Measurements from ENCODE around the gene BRSK2.

Gene BRSK2

DNA sequence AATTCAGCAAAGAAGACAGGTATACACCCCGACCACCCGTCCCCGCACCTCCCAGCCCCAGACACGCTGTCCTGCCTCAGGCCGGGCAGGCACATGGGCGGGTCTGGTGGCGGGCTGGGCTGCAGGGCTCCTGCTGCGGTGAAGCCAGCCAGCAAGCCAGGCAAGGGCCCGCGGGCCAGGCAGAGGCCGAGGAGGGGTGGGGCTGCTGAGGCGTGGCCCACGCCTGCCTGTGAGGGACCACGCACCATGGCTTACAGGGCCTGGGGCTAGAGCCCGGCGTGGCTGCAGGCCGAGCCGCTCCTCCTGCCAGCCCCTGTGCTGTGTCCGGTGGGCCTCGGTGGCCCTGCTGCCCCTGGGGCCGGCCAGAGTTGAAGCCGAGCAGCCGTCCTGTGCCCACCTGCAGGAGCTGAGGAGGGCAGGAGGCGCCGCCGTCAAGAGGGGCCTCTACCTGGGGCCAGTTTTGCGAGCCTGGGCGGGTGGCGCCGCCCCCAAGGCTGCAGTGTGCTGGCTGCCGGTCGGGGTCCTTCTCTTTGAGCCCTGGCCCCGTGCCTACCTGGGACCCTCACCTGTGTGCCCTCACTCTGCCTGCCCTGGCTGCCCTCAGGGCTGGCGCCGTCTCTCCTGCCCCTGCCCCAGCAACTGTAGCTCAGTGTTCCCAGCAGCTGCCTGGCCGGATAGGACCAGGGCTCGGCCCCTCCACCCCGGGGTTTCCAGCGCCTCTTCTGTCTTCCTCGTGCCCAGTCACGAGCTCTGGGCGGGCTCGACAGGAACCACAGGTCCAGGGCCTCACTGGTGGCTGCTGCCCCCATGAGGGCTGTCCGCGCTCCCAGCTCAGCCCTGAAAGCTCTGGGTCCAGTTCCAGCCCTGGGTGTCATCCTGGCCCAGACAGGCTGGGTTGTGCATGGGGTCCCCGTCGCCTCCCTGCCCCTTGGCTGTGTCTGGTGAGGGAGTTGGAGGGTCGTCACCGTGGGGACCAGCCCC is 58.4 kb downstream of the BRSK2 start:
- FAIRE-seq (no peak), DNase-seq (ENCODE audit: extremely low spot score, insufficient read length, low read depth) (no peak)

DNA sequence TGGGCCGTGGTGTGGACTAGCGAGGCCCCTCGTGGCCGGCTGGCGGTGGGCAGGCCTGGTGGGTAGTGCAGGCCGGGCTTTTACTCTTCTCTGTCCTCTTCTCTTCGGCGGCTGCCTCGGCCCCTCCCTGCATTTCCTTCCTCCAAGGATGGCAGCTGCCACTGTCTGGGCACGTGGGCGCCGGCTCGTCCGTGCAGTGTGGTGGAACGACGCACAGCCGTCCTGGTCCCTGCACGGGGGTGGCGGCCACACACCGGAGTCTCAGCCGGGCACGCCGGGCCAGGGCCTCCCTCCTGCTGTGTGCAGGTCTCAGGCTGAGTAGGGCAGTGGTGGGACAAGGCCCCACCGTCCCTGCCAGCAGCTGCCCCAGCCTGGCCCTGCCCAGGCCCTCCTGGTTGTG is 59.1 kb downstream of the BRSK2 start:
- FAIRE-seq, result no peak
- DNase-seq (ENCODE audit: extremely low spot score, insufficient read length, low read depth), result no peak

DNA sequence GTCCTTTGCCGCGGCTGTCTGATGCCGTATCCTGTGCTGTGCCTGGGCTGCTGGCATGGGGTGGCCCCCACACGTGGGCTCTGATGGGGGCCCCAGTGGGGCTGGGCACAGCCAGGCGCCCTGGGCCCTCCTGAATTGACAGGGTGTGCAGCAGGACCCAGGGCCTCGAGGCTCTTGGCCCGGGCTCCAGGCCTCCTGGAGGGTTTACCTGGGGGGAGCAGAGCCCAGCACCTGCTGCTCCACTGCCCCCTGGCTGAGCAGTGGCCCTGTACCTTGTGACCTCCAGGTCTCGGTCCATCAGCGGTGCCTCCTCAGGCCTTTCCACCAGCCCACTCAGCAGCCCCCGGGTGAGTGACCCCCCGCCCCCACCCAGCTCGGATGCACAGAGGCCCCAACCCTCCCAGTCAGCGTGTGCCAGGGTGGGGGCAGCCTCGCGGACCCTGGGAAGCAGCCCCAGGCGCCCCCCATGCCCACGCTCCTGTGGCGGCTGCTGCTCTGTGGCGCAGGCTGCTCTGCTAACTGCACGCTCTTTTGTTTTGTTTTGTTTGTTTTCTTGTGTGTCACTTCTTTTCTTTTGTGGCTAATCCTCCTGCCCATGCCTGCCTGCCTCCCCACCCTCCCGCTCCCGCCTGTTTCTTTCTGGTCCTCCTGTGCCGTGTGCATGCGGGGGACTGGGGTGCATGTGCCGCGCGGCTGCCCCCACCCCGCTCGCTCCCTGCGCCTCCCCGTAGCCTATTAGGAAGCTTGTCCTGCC is 59.9 kb downstream of the BRSK2 start:
- FAIRE-seq, result no peak
- no peak for DNase-seq (ENCODE audit: extremely low spot score, insufficient read length, low read depth)

DNA sequence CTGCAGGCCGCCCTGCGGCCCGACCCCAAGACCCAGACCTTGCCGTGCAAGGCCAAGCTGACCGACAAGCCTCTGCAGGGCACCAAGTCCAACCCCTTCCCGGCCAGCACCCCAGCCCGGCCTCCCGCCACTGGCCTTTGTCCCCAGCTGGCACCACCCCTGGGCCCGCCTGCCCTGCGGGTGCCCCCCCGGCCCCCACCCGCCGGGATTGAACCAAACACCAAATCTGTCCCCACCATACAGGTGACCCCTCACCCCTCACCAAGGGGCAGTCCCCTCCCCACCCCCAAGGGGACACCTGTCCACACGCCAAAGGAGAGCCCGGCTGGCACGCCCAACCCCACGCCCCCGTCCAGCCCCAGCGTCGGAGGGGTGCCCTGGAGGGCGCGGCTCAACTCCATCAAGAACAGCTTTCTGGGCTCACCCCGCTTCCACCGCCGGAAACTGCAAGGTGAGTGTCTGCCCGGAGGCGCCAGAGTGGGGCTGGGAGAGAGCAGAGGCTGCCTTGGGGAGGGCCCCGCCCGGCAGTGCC is 60.7 kb downstream of the BRSK2 start:
- FAIRE-seq, result no peak
- no peak for DNase-seq (ENCODE audit: extremely low spot score, insufficient read length, low read depth)

DNA sequence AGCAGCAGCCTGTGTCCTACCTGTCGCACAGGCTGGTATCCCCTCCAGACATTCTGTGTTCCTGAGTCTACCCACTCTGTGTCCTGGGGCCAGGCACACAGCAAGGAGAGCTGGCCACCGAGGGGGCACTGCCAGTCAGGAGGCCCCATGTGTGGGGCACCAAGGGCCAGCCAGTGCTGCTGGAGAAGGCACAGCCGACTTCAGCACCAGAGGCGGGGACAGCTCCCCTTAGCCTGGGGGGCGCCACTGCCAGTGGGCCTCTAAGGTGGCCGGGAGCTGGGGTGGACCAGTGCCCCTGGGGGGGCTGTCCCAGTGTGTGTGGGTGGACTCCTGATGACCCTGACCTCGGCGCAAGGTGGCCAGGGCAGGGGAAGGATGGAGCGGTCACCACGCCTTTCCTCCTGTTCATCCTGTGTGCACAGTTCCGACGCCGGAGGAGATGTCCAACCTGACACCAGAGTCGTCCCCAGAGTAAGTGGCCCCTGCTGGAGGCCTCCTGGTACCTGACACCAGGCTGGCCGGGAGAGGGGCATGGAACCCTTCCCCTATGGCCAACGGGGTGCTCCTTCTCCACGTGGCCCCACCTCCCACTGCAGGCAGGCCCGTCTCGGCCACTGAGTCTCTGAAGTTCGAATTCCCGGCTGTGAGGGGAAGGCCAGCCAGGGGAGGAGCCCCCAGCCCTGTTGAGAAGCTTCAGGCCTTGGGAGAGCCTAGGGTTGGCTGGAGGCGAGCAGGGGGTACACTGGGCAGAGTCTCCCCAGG is 61.4 kb downstream of the BRSK2 start:
- FAIRE-seq (no peak), DNase-seq (ENCODE audit: extremely low spot score, insufficient read length, low read depth) (no peak)

DNA sequence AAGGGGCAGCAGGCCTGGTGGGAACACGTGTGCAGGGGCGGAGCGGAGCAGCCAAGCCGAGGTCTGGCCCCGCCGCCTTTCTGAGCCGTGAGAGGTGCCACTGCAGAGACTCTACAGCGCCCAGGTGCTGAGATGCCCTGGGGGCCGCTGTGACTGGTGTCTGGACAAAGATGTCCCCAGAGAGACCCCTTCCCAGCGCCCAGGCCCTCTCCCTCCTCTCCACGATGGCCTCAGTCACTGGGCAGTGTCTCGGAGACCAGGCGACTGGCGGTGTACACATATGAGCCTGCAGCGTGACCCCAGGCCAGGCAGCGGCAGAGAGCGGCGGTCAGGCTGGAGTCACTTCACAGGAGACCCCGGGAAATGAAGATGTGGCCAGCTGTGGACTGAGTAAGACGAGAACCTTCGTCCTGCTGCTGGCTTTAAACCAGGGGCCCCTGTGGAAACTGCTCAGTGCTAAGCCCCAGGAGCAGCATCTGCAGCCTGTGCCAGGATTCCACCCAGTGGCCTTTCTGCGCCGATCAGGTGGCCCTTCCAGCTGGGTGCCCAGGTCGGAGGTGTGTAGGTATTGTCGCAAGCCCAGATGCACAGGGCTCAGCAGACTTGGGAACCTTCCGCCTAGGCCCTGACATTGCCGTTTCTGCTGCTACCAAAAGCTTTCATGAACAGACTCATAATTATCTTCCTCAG is 62.2 kb downstream of the BRSK2 start:
- FAIRE-seq, result no peak
- no peak for DNase-seq (ENCODE audit: extremely low spot score, insufficient read length, low read depth)

DNA sequence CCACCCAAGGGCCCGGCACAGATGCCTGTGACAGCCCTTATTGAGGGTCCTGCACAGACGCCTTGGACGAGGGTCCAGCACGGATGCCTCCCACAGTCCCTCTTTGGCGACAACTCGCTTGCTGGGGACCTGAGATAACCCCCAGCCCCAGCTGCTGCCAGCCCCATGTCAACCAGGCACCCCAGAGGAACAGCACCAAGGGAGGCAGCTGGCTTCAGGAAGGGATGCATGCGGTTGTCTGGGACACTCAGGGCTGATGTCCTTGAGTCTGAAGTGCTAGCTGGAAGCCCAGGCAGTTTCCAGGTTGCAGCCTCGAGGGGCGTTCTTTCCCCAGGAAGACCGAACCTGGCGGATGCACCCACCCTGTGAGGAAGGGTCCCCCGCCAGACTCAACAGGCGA is 63.0 kb downstream of the BRSK2 start:
- DNase-seq (ENCODE audit: extremely low spot score, insufficient read length, low read depth), result no peak
- no peak for FAIRE-seq

DNA sequence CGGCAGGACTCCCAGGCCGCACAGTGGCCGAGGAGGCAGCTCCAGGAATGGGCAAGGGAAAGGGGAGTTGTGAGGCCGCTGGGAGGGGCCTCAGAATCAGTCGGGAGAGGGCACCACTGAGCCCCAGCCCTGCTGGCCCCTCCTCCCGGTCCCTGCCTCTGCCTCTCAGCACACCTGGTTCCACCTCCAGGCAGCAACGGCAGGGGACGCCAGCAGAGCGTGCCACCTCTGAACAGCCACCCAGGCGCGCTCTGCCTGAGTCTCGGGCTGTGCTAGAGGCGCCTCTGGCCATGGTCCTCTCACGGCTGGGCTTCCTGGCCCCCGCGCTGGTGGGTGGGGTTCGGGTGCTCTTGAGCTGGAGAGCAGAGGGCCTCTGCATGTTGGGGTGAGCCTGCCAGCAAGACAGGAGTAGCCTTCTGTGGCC is 63.9 kb downstream of the BRSK2 start:
- DNase-seq (ENCODE audit: extremely low spot score, insufficient read length, low read depth) (peak; percentile 72), FAIRE-seq (peak; percentile 64)

DNA sequence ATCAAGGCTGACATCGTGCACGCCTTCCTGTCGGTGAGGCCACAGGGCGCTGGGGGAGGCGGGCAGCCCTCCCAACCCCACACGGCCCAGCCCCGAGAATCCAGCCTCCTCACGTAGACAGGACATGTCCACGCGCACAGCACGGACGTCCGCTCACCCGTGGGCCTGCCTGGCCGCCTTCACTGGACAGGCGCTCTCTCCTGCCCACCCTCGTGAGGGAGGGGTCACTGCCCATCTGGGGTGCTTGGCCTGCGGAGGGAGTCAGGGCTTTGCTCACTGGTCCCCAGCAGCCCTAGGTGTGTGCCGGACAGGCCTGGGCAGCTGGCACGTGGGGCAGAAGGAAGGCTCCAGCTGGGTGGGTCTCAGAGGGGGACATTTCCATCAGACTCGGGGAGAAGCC is 64.8 kb downstream of the BRSK2 start:
- DNase-seq (ENCODE audit: extremely low spot score, insufficient read length, low read depth) (no peak), FAIRE-seq (no peak)

DNA sequence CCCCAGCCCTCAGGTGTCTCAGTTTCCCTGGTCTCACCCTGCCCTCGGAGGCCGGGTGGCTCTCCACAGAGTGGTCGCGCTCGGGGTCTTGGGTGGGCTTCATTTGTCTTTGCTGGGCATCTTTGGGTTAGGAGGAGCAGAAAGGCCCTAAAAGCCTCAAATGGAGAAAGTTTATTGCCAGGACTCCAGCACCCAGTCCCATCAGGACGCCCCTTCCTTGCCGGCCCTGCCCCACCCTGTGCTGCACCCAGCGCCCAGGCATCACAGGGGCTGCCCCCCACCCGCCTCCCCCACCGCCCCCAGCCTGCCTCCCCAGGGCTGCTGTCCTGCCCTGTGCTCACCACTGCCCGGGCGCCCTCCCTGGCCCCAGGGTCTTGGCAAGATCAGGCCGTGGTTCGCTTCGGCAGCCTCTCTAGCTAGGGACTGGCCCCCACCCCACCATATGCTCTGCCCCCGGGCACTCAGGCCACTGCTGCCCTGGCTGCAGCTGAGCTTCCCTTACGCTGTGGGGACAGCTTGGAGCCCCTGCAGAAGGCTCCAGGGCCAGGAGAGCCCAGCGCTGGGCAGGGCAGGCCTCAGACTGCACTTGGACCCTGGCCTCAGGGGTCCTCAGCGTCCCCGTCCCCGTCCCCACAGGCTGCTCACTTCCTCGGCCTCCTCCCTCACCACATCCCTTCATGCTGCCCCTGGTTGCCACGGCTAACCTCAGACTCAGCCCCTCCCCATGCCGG is 65.5 kb downstream of the BRSK2 start:
- DNase-seq (ENCODE audit: extremely low spot score, insufficient read length, low read depth), result no peak
- no peak for FAIRE-seq

DNA sequence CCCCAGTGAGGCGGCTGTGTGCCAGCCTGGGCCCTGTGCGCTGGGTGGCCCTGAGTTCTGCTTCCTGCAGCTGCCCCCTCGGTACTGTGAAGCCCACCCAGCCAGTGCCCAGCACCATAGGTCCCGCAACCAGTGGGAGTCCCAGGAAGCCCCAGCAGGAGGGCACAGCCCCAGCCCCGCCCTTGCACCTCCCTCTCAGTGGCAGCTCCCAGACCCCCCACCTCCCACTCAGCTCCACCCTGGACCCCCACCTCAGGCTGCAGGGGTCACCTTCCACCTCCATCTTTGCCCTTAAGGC is 66.0 kb downstream of the BRSK2 start:
- DNase-seq (ENCODE audit: extremely low spot score, insufficient read length, low read depth) (no peak), FAIRE-seq (no peak)

DNA sequence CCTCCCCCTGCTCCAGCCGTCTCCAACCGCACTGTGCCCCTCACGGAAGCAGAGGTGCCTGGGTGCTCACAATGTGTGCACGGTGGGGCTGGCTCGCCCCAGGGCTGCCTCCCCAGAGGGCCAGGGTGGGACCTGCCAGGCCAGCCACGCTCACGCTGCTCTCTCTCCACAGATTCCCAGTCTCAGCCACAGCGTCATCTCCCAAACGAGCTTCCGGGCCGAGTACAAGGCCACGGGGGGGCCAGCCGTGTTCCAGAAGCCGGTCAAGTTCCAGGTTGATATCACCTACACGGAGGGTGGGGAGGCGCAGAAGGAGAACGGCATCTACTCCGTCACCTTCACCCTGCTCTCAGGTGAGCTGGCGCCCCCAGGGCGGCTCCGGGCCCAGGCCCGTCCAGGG is 66.4 kb downstream of the BRSK2 start:
- DNase-seq (ENCODE audit: extremely low spot score, insufficient read length, low read depth), result no peak
- FAIRE-seq, result no peak

DNA sequence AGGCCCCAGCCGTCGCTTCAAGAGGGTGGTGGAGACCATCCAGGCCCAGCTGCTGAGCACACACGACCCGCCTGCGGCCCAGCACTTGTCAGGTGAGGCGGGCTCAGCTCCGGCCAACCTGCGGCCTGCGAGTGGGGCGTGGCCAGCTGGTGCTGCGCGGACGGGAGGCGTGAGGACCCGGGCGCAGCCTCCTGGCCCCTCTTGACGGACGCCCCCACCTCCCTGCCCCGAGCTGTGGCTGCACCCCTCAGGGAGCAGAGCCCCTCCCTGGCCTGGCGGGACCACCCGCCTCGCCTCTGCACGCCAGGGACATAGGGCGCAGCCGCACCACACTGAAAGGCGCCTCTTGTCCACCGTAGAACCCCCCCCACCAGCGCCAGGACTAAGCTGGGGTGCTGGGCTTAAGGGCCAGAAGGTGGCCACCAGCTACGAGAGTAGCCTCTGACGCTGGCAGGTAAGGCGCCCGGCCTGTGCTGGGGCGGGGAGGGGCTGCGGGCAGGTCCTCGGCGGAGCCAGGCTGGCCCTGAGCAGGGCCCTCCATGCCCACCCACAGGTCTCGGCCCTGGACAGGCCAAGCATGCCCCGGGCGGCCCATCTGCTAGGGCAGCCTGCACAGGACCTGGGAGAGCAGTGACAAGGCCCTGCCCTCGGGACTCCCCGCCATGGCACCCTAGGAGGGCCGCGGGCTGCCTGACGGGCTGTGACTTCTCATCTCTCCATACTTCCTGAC is 67.0 kb downstream of the BRSK2 start:
- no peak for DNase-seq (ENCODE audit: extremely low spot score, insufficient read length, low read depth)
- FAIRE-seq, result no peak

DNA sequence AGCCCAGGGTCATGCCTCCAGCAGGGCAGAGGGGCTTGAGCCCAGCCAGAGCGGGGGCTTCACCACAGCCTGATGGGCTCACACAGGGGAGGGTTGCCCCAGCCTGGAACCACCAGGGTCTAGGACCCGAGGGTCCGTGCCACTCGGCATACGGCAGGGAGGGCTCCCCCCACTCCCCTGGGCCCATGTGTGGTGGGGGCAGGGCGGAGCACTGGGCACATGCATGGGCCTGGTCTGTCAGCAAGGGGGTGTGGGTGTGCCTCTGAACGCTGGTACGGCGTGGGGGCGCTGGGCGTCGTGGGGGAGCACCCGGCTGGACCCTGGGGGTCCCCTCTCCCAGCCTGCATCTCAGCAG is 67.6 kb downstream of the BRSK2 start:
- DNase-seq (ENCODE audit: extremely low spot score, insufficient read length, low read depth), result no peak
- no peak for FAIRE-seq

DNA sequence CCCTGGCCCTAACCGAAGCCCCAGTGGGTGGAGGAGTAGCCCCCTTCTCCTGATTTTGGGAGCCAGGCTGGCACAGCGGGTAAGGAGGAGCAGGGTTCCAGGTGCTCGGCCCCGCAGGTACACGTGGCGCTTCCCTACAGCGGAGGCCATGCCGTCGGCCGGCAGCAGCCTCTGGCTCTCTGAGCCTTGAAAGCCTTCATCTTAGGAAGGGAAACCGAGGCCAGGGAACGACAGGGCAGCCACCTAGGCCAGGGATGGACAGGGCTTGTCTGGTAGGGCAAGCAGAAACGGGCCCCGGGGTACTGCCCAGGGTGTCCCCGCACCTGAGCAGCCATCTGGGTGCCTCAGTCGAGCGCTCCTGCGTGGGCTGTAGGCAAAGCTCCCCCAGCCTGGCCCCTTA is 68.1 kb downstream of the BRSK2 start:
- DNase-seq (ENCODE audit: extremely low spot score, insufficient read length, low read depth) (no peak), FAIRE-seq (no peak)

DNA sequence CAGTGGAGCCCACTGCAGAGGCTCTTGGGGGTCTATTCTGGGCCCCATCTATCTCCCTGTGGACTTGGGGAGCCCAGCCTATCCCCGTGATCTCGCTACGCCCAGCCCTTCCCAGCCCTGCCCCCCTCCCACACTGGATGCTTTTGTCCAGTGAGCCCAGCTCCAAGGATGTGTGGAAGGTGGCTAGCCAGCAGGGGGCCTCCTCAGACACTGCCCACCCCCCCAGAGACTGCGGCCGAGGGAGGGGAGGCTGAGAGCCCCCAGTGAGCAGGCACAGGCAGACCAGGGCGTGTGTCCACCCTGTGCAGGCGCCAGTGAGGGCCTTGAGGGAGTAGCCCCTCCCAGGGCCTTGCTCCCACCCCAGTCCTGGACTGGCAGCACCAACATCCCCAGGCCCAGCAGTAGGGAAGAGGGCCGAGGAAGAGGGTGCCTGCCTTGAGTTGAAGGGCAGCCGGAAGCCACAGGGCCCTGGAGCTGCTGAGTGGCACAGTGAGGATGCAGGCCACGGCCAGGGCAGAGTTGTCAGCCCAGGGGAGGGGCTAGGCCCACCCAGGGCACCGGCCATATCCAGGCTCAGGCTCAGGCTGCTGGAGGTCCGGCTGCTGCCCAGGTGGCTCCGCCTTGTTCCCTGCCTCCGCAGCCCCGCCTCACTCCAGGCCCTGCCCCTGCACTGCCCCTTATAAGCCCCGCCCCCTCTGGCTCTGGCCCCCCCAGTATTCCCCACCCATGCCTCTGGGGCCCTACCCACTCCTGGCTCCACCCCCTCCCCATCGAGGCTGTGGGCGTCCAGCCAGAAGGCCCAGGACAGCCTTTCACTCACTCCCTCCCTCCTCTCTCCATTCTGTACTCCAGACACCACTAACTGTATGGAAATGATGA is 68.8 kb downstream of the BRSK2 start:
- no peak for FAIRE-seq
- no peak for DNase-seq (ENCODE audit: extremely low spot score, insufficient read length, low read depth)

DNA sequence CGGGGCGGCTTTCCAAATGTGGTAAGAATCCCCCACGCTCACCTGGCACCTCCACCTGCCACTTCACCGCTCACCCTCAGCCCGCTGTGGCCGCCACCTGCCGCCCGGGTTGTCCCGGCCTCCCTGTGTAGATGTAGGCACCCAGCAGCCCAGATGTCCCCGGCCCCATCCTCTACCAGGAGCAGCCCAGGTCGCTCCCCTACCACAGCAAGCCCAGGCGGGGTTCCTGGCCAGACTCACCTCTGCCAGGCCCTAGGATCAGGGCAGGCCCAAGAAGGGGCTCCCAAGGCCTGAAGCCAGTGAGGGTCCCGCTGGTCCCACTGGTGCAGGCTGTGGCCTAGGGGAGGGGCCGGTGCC is 69.5 kb downstream of the BRSK2 start:
- FAIRE-seq (no peak), DNase-seq (ENCODE audit: extremely low spot score, insufficient read length, low read depth) (no peak)
